Posterior cingulate gyrus (tissue), 11 donors: ENCODE data around the gene DCP2.
"Not testable (repeated sequence)": the region's sequence is repeated elsewhere in the genome, so short reads cannot be mapped to it uniquely, and the experiment has no call there.

Experiments used
- DNase-seq, 10 donors: peaks; one replicate each; pipeline versions ENCODE4 v3.0.0 to v3.0.0-alpha.2; 2020 to 2021; ENCODE audit warnings: mixed read lengths in 3 of 10
- intact Hi-C: fragments of 100-400 bp; cut with DNase I; formaldehyde crosslinking; loops from one replicate; pipeline ENCODE4 v1.15.1; 2023

DCP2 gene

GRCh38 chr5:112976432-112977309, at the start of gene DCP2:
DCP2 (plus strand) TSS chr5:112976798; CDS start chr5:112976934, 136 bp downstream.
- intact Hi-C loops = loop anchor here (5.0 kb wide), 3 partner anchors 54 to 536 kb away; partner anchors contain the start of genes REEP5, SRP19 and YTHDC2
- peak; percentile 86 to 99 (median 91) for DNase-seq

- intact Hi-C loops = no loop called here
- DNase-seq = no peak
Measured at GRCh38 chr5:112929336-112930081, 47.1 kb upstream of the DCP2 start.

GRCh38 chr5:112930082-112930344, 46.6 kb upstream of the DCP2 start:
- no peak for DNase-seq
- intact Hi-C loops = no loop called here

GRCh38 chr5:112931473-112931872, 45.1 kb upstream of the DCP2 start:
- DNase-seq = no peak

GRCh38 chr5:112933105-112933504, 43.5 kb upstream of the DCP2 start:
- intact Hi-C loops = no loop called here
- DNase-seq = no peak

More at GRCh38 chr5:112931473-112931872, 45.1 kb upstream of the DCP2 start:
- intact Hi-C loops = no loop called here

- no peak for DNase-seq
- intact Hi-C loops = no loop called here
Measured at GRCh38 chr5:112933651-112934365, 42.8 kb upstream of the DCP2 start.

- intact Hi-C loops = no loop called here
- DNase-seq = no peak
Measured at GRCh38 chr5:112934366-112934663, 42.3 kb upstream of the DCP2 start.

GRCh38 chr5:112935675-112936074, 40.9 kb upstream of the DCP2 start:
- no peak for DNase-seq
- intact Hi-C loops = no loop called here

- intact Hi-C loops = no loop called here
- DNase-seq = no peak
Measured at GRCh38 chr5:112938286-112938685, 38.3 kb upstream of the DCP2 start.

- DNase-seq = no peak
- intact Hi-C loops = no loop called here
Measured at GRCh38 chr5:112940670-112941069, 35.9 kb upstream of the DCP2 start.

- intact Hi-C loops = no loop called here
- no peak for DNase-seq
Measured at GRCh38 chr5:112948458-112948857, 28.1 kb upstream of the DCP2 start.

- intact Hi-C loops = no loop called here
- DNase-seq = no peak
Measured at GRCh38 chr5:112951124-112951702, 25.4 kb upstream of the DCP2 start.

- intact Hi-C loops = no loop called here
- DNase-seq = no peak
Measured at GRCh38 chr5:112956606-112957005, 20.0 kb upstream of the DCP2 start.

- no peak for DNase-seq
- intact Hi-C loops = no loop called here
Measured at GRCh38 chr5:112957036-112957808, 19.4 kb upstream of the DCP2 start.

- peak in 6 of 10 donors; percentile 29 to 75 (median 42) for DNase-seq
- intact Hi-C loops = no loop called here
Measured at GRCh38 chr5:112958093-112959088, 18.2 kb upstream of the DCP2 start.

- intact Hi-C loops, DNase-seq: not testable (repeated sequence)
Measured at GRCh38 chr5:112959872-112960271, 16.7 kb upstream of the DCP2 start.

- DNase-seq = no peak
- intact Hi-C loops = no loop called here
Measured at GRCh38 chr5:112960315-112960714, 16.3 kb upstream of the DCP2 start.

GRCh38 chr5:112960863-112961504, 15.6 kb upstream of the DCP2 start:
- intact Hi-C loops = no loop called here
- DNase-seq = no peak

- intact Hi-C loops, DNase-seq: not testable (repeated sequence)
Measured at GRCh38 chr5:112963374-112963733, 13.2 kb upstream of the DCP2 start.
